SU-DHL-6 (cell line): ENCODE data around the gene MCRIP2.

Source experiments
- H2AFZ ChIP-seq: fragments of 200-600 bp; sonication (generic); 2 replicates; pipeline ENCODE4 v1.6.1; 2014; ENCODE audit warnings: low read depth, mild to moderate bottlenecking, moderate library complexity, mixed read lengths, antibody characterized with exemption, low read length; ENCODE audit not compliant: severe bottlenecking
- H3F3A ChIP-seq: fragments of 200-600 bp; shearing (Covaris generic); 2 replicates; pipeline ENCODE4 v1.6.0; 2016; ENCODE audit warnings: antibody characterized with exemption, mild to moderate bottlenecking; ENCODE audit not compliant: insufficient read depth
- H3K27ac ChIP-seq: fragments of 200-600 bp; sonication (generic); 2 replicates; pipeline ENCODE4 v1.5.1; 2016; ENCODE audit warnings: low read depth, mild to moderate bottlenecking, low read length, moderate library complexity, mixed read lengths
- H3K27me3 ChIP-seq: fragments of 200-600 bp; sonication (generic), shearing (Covaris generic); 2 replicates; pipeline ENCODE4 v1.6.0; 2014; ENCODE audit warnings: mild to moderate bottlenecking, low read length
- H3K36me3 ChIP-seq: fragments of 200-600 bp; sonication (generic); 2 replicates; pipeline ENCODE4 v1.6.1; 2014; ENCODE audit warnings: mild to moderate bottlenecking, low read length, mixed read lengths
- H3K4me2 ChIP-seq: fragments of 300-600, 200-600 bp; shearing (Covaris generic), sonication (generic); 2 replicates; pipeline ENCODE4 v1.6.0; 2014; ENCODE audit warnings: low read length, low read depth, mild to moderate bottlenecking; ENCODE audit not compliant: poor library complexity, severe bottlenecking
- H3K4me3 ChIP-seq: fragments of 200-600 bp; sonication (generic); 2 replicates; pipeline ENCODE4 v1.5.1; 2014; ENCODE audit warnings: antibody characterized with exemption, low read length, mild to moderate bottlenecking, mixed read lengths; ENCODE audit not compliant: insufficient read depth, poor library complexity, severe bottlenecking
- H3K79me2 ChIP-seq: fragments of 200-600 bp; sonication (generic); 2 replicates; pipeline ENCODE4 v1.6.1; 2014; ENCODE audit warnings: mild to moderate bottlenecking, low read length, moderate library complexity; ENCODE audit not compliant: insufficient read depth
- H3K9ac ChIP-seq: fragments of 200-600 bp; sonication (generic); 2 replicates; pipeline ENCODE4 v1.7.0; 2014; ENCODE audit warnings: mild to moderate bottlenecking, low read length
- H3K9me2 ChIP-seq: fragments of 200-600 bp; sonication (generic); replicated peaks from 2 replicates; pipeline ENCODE4 v1.6.1; 2014; ENCODE audit warnings: low read length; ENCODE audit not compliant: insufficient read depth
- H3K9me3 ChIP-seq: fragments of 200-600 bp; sonication (generic); 2 replicates; pipeline ENCODE4 v1.6.1; 2014; ENCODE audit warnings: low read length, mixed read lengths; ENCODE audit not compliant: insufficient read depth
- H4K20me1 ChIP-seq: fragments of 200-600 bp; sonication (generic); 2 replicates; pipeline ENCODE4 v1.6.1; 2014; ENCODE audit warnings: low read depth, mild to moderate bottlenecking, antibody characterized with exemption, low read length, moderate library complexity, mixed read lengths
- EZH2phosphoT487 ChIP-seq: fragments of 200-600 bp; sonication (generic), shearing (Covaris generic); conservative IDR thresholded peaks from 2 replicates; pipeline ENCODE4 v1.6.1; 2018; ENCODE audit warnings: mild to moderate bottlenecking, antibody characterized with exemption, low read length, moderate library complexity, mixed read lengths
- TF ChIP-seq, protein P1 (sequence below): fragments of 200-600 bp; sonication (generic); IDR thresholded peaks from one replicate; pipeline ENCODE4 v1.5.1; 2017; ENCODE audit warnings: antibody characterized with exemption, mild to moderate bottlenecking, low read length, moderate library complexity; ENCODE audit not compliant: insufficient read depth, poor library complexity, severe bottlenecking

MCRIP2 gene

DNA sequence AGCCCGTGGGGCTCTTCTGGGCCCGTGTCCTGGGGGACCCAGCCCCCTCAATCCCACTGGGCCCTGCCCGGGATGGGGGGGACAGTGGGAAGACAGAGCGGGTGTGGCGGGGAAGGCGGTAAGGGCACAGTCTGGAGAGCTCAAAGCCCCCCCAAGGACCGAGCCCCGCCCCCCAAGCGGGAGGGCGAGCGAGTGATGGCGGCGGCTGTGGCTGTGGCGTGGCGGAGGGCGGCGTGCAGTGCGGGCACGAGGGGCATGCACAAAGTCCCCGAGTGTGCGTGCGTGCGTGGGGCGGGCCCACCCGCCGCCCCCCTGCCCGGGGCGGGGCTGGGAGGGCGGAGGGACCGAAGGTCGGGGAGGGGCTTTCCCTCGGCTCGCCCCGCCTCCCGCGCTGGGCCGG is 52.1 kb downstream of the MCRIP2 start:
- no peak for TF ChIP-seq EZH2phosphoT487
- TF ChIP-seq, protein P1, sequence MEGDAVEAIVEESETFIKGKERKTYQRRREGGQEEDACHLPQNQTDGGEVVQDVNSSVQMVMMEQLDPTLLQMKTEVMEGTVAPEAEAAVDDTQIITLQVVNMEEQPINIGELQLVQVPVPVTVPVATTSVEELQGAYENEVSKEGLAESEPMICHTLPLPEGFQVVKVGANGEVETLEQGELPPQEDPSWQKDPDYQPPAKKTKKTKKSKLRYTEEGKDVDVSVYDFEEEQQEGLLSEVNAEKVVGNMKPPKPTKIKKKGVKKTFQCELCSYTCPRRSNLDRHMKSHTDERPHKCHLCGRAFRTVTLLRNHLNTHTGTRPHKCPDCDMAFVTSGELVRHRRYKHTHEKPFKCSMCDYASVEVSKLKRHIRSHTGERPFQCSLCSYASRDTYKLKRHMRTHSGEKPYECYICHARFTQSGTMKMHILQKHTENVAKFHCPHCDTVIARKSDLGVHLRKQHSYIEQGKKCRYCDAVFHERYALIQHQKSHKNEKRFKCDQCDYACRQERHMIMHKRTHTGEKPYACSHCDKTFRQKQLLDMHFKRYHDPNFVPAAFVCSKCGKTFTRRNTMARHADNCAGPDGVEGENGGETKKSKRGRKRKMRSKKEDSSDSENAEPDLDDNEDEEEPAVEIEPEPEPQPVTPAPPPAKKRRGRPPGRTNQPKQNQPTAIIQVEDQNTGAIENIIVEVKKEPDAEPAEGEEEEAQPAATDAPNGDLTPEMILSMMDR, result no peak
- no peaks in the 10 kb centered on the region for H3K36me3 ChIP-seq
- no peaks in the 10 kb centered on the region for H3K79me2 ChIP-seq
- no peaks in the 10 kb centered on the region for H3K27me3 ChIP-seq
- H2AFZ ChIP-seq, result no peak overlapping the region
- H4K20me1 ChIP-seq, result no peaks in the 10 kb centered on the region
- H3K9ac ChIP-seq, result no peak overlapping the region
- H3K4me3 ChIP-seq, result no peak overlapping the region
- H3K27ac ChIP-seq, result no peak overlapping the region
- no peaks in the 10 kb centered on the region for H3K9me2 ChIP-seq
- 0 out of 2 replicates have a peak, but pooled peaks cover 3% of the 10 kb centered on the region for H3F3A ChIP-seq
- no peaks in the 10 kb centered on the region for H3K9me3 ChIP-seq
- no peak overlapping the region for H3K4me2 ChIP-seq

GRCh38 chr16:694187-694862 is 52.7 kb downstream of the MCRIP2 start:
- Histone ChIP-seq H3K27me3 (no peaks in the 10 kb centered on the region), H3K4me2 (peak overlapping the region; percentile 37), H3K79me2 (no peaks in the 10 kb centered on the region), H3K27ac (no peak overlapping the region), H3K9me3 (no peaks in the 10 kb centered on the region), H2AFZ (no peak overlapping the region), H3F3A (0 out of 2 replicates have a peak, but pooled peaks cover 3% of the 10 kb centered on the region), H3K36me3 (no peaks in the 10 kb centered on the region), H3K9me2 (no peaks in the 10 kb centered on the region), H3K4me3 (no peak overlapping the region), H3K9ac (no peak overlapping the region), H4K20me1 (no peaks in the 10 kb centered on the region)
- no peak for TF ChIP-seq EZH2phosphoT487
- TF ChIP-seq, protein P1, result no peak

GRCh38 chr16:694863-695354 is 53.3 kb downstream of the MCRIP2 start:
- Histone ChIP-seq H3K4me3 (no peak overlapping the region), H4K20me1 (no peaks in the 10 kb centered on the region), H3K9ac (no peak overlapping the region), H3K79me2 (no peaks in the 10 kb centered on the region), H3F3A (0 out of 2 replicates have a peak, but pooled peaks cover 3% of the 10 kb centered on the region), H2AFZ (no peak overlapping the region), H3K36me3 (no peaks in the 10 kb centered on the region), H3K9me2 (no peaks in the 10 kb centered on the region), H3K27ac (no peak overlapping the region), H3K9me3 (no peaks in the 10 kb centered on the region), H3K4me2 (peak overlapping the region; percentile 37), H3K27me3 (no peaks in the 10 kb centered on the region)
- TF ChIP-seq, protein P1, result no peak
- TF ChIP-seq EZH2phosphoT487, result no peak
